ENCODE data around the gene HSF4. TPM values are rescaled to one million over a fixed set of nuclear protein-coding genes. Genes with fewer than 3 reads are reported as not detected.
A peak's percentile ranks its signal among the peaks of the same experiment; 100 is the strongest.

The HSF4 gene
- total and polyA plus RNA-seq, 2 of the 4 experiments (the other 2 are of a cell fraction) = 0.54 to 7.5 TPM

- no peaks in the 10 kb centered on the region for H3K9me3 ChIP-seq (ENCODE audit: control insufficient read depth, insufficient read depth, low read length)
- intact Hi-C loops (cut with micrococcal nuclease) = no loop called here
- no peak overlapping the region for H3K27ac ChIP-seq (ENCODE audit: insufficient read depth, low read length)
- H3K56ac ChIP-seq (ENCODE audit: extremely low read depth, insufficient read depth, low read length) = no peak overlapping the region
- H3K79me1 ChIP-seq (ENCODE audit: low read depth in 1 of 2, low read length in 2 of 2) = peaks cover 0 to 15% of the 10 kb centered on the region in 2 experiments; a peak in 3 of 4 replicates
- H3K36me3 ChIP-seq (ENCODE audit: control insufficient read depth, insufficient read depth, low read length) = peaks cover 59% of the 10 kb centered on the region
- H3K4me3 ChIP-seq (ENCODE audit: insufficient read depth, low read depth, low read length) = no peak overlapping the region
- H2BK15ac ChIP-seq (ENCODE audit: low read depth, low read length) = no peak overlapping the region
- H3K4me2 ChIP-seq (ENCODE audit: low read depth, low read length) = no peak overlapping the region
- H2AFZ ChIP-seq (replicated peaks; ENCODE audit: low read length, poor library complexity) = no peak overlapping the region
- no peak overlapping the region for H2AK5ac ChIP-seq (ENCODE audit: low read depth, low read length)
- CTCF ChIA-PET = no interaction called here
- TF ChIP-seq CTCF (conservative IDR thresholded peaks at IDR 0.05; ENCODE audit: low read depth, low read length) = no peak
- no peak for TF ChIP-seq MXI1 (IDR thresholded peaks at IDR 0.05; ENCODE audit: borderline replicate concordance, low read depth, low read length)
- no peak for TF ChIP-seq RCOR1 (IDR thresholded peaks at IDR 0.05; ENCODE audit: insufficient replicate concordance, low read length)
- no peak for TF ChIP-seq RFX5 (IDR thresholded peaks at IDR 0.05; ENCODE audit: low read depth, low read length)
- TF ChIP-seq CHD1 (IDR thresholded peaks at IDR 0.05; ENCODE audit: low read depth, low read length) = no peak
- no peak for TF ChIP-seq CEBPB (IDR thresholded peaks at IDR 0.05; ENCODE audit: low read depth, low read length)
- TF ChIP-seq BHLHE40 (IDR thresholded peaks at IDR 0.05; ENCODE audit: low read depth, low read length) = no peak
- no peak for TF ChIP-seq FOS (IDR thresholded peaks at IDR 0.05; ENCODE audit: low read depth, low read length)
- H3K9me1 ChIP-seq (ENCODE audit: insufficient read depth, low read length) = no peaks in the 10 kb centered on the region
- no peak overlapping the region for H3K18ac ChIP-seq (ENCODE audit: low read depth, low read length)
- dilution Hi-C loops (cut with HindIII; ENCODE audit: low sequenced_read_pairs, unreplicated experiment) = no loop called here
- no peaks in the 10 kb centered on the region for H3K27me3 ChIP-seq (ENCODE audit: control insufficient read depth, insufficient read depth, low read length)
- H3K9ac ChIP-seq (ENCODE audit: low read depth, low read length) = no peak overlapping the region
- in situ Hi-C loops (cut with MboI; ENCODE audit: low sequenced_read_pairs) = no loop called here
- H3K4ac ChIP-seq (ENCODE audit: low read depth, low read length) = no peak overlapping the region
- H2BK120ac ChIP-seq (ENCODE audit: low read depth, low read length) = no peak overlapping the region
- peak overlapping the region; percentile 28 for H2AK9ac ChIP-seq (replicated peaks; ENCODE audit: low read depth, low read length, poor library complexity)
- H2BK20ac ChIP-seq (ENCODE audit: low read depth, low read length) = no peak overlapping the region
- no peak overlapping the region for H4K5ac ChIP-seq (ENCODE audit: low read depth, low read length)
- no peak overlapping the region for H3K23ac ChIP-seq (ENCODE audit: low read depth, low read length)
- H4K91ac ChIP-seq (ENCODE audit: insufficient read depth, low read depth, low read length) = no peak overlapping the region
- H4K20me1 ChIP-seq (ENCODE audit: insufficient read depth, low read length) = peaks cover 13% of the 10 kb centered on the region; the same call in 1 of the 2 replicates
- no peak overlapping the region for H2BK5ac ChIP-seq (ENCODE audit: low read depth, low read length, poor library complexity, severe bottlenecking)
- DNase-seq (no peak), ATAC-seq (ENCODE audit: low read depth) (no peak)
- no peak overlapping the region for H4K8ac ChIP-seq (ENCODE audit: low read depth in 2 of 2, low read length in 2 of 2)
- BruUV-seq (replicated peaks) = no TSS peak
- WGBS, 2 experiments (ENCODE audit: extremely low coverage in 2 of 2, insufficient read length in 1 of 2) = 96% methylated on average over 5 of the region's 8 CpGs; no CpG with 5 or more reads in 1 of the 2 experiments
- POLR2A ChIA-PET (ENCODE audit: unreplicated experiment) = interaction anchor here (0.6 kb wide), 2 partner anchors 47 to 84 kb away, joined by 4 to 7 read pairs; partner anchors contain the start of gene FHOD1
- no peaks in the 10 kb centered on the region for H3K4me1 ChIP-seq (ENCODE audit: control insufficient read depth, insufficient read depth, low read length)
- H3K14ac ChIP-seq (replicated peaks; ENCODE audit: low read depth, low read length) = no peak overlapping the region
Observed at GRCh38 chr16:67200491-67200890, 35.9 kb downstream of the HSF4 start.
